Measurements from ENCODE around the gene MCHR2. TPM values are rescaled to one million over a fixed set of nuclear protein-coding genes. Genes with fewer than 3 reads are reported as not detected.

Gene MCHR2
- total RNA-seq, 4 donors from 2014 or later = not detected

- Histone ChIP-seq H3K9me3 (no peaks in the 10 kb centered on the region), H3K27ac (no peak overlapping the region), H3K4me1 (no peaks in the 10 kb centered on the region), H3K36me3 (no peaks in the 10 kb centered on the region), H3K4me3 (no peak overlapping the region), H3K27me3 (peaks cover 4% of the 10 kb centered on the region)
- TF ChIP-seq POLR2A (IDR thresholded peaks at IDR 0.05) (no peak), EP300 (IDR thresholded peaks at IDR 0.05) (no peak), CTCF (IDR thresholded peaks at IDR 0.05) (no peak), POLR2AphosphoS5 (IDR thresholded peaks at IDR 0.05) (no peak)
- DNase-seq (ENCODE audit: low spot score in 2 of 2) = no peak
- 79% methylated on average over 4 of the region's 4 CpGs for WGBS
Measured at GRCh38 chr6:99882128-99882702, 111.8 kb downstream of the MCHR2 start.

GRCh38 chr6:99879431-99879830, 114.6 kb downstream of the MCHR2 start:
- Histone ChIP-seq H3K36me3 (no peaks in the 10 kb centered on the region), H3K27ac (no peak overlapping the region), H3K4me3 (no peak overlapping the region), H3K9me3 (no peaks in the 10 kb centered on the region), H3K27me3 (peaks cover 4% of the 10 kb centered on the region), H3K4me1 (no peaks in the 10 kb centered on the region)
- DNase-seq (ENCODE audit: low spot score in 2 of 2) = no peak
- TF ChIP-seq POLR2AphosphoS5 (IDR thresholded peaks at IDR 0.05) = no peak
- TF ChIP-seq EP300 (IDR thresholded peaks at IDR 0.05) = no peak
- TF ChIP-seq POLR2A (IDR thresholded peaks at IDR 0.05) = no peak
- TF ChIP-seq CTCF (IDR thresholded peaks at IDR 0.05) = no peak
- 46% methylated on average over 3 of the region's 3 CpGs for WGBS

GRCh38 chr6:99875068-99875467, 119.0 kb downstream of the MCHR2 start:
- Histone ChIP-seq H3K36me3 (no peaks in the 10 kb centered on the region), H3K9me3 (no peaks in the 10 kb centered on the region), H3K27ac (no peak overlapping the region), H3K4me3 (no peak overlapping the region), H3K4me1 (no peaks in the 10 kb centered on the region), H3K27me3 (peaks cover 6% of the 10 kb centered on the region)
- DNase-seq (ENCODE audit: low spot score in 2 of 2) = no peak
- WGBS = 84% methylated on average over 4 of the region's 4 CpGs
- TF ChIP-seq POLR2A (IDR thresholded peaks at IDR 0.05) (no peak), CTCF (IDR thresholded peaks at IDR 0.05) (no peak), POLR2AphosphoS5 (IDR thresholded peaks at IDR 0.05) (no peak), EP300 (IDR thresholded peaks at IDR 0.05) (no peak)

- DNase-seq (ENCODE audit: low spot score in 2 of 2) = no peak
- Histone ChIP-seq H3K4me1 (no peaks in the 10 kb centered on the region), H3K9me3 (no peaks in the 10 kb centered on the region), H3K4me3 (no peak overlapping the region), H3K27ac (no peak overlapping the region), H3K36me3 (no peaks in the 10 kb centered on the region), H3K27me3 (peaks cover 11% of the 10 kb centered on the region)
- WGBS = 74% methylated on average over 2 of the region's 2 CpGs
- TF ChIP-seq CTCF (IDR thresholded peaks at IDR 0.05) (no peak), EP300 (IDR thresholded peaks at IDR 0.05) (no peak), POLR2AphosphoS5 (IDR thresholded peaks at IDR 0.05) (no peak), POLR2A (IDR thresholded peaks at IDR 0.05) (no peak)
Measured at GRCh38 chr6:99873084-99873483, 120.9 kb downstream of the MCHR2 start.

GRCh38 chr6:99871641-99872040, 122.4 kb downstream of the MCHR2 start:
- Histone ChIP-seq H3K36me3 (no peaks in the 10 kb centered on the region), H3K9me3 (no peaks in the 10 kb centered on the region), H3K4me1 (no peaks in the 10 kb centered on the region), H3K4me3 (no peak overlapping the region), H3K27me3 (peaks cover 11% of the 10 kb centered on the region), H3K27ac (no peak overlapping the region)
- TF ChIP-seq POLR2AphosphoS5 (IDR thresholded peaks at IDR 0.05) = no peak
- TF ChIP-seq CTCF (IDR thresholded peaks at IDR 0.05) = no peak
- TF ChIP-seq EP300 (IDR thresholded peaks at IDR 0.05) = no peak
- TF ChIP-seq POLR2A (IDR thresholded peaks at IDR 0.05) = no peak
- no peak for DNase-seq (ENCODE audit: low spot score in 2 of 2)
- 39% methylated on average over 3 of the region's 3 CpGs for WGBS

Measured in suprapubic skin (tissue), 4 donors.